Epithelial cell of prostate (primary cell): Measurements from ENCODE around the gene EPHB1.
"Not testable (repeated sequence)": the region's sequence is repeated elsewhere in the genome, so short reads cannot be mapped to it uniquely, and the experiment has no call there.

Experiments used
- DNase-seq: peaks from one replicate; pipeline ENCODE4 v3.0.0-alpha.2; 2011; ENCODE audit warnings: low read depth, low spot score
- H3K27ac ChIP-seq: fragments of 450-650 bp; 2 replicates; pipeline ENCODE4 v1.5.1; 2017; ENCODE audit warnings: mild to moderate bottlenecking

Gene EPHB1

DNA sequence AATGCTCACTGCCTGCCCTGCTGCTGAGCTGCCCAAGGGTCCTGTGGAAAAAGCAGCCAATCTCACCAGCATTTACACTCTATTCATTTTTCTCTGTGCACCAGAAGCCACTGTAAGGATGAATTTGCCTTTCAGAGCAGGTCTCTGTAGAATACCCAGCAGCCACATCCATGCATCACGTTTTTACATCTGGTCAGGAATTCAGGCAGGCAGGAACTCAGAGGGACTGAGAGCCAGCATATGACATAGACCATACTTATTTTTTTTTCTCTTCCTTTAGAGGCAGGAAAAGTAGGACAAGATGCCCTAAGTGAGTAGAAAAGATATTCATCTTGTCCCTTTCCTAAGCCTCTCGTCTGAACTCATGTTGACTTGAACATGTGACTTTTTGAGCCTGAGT, 292.7 kb downstream of the EPHB1 start:
- no peak for DNase-seq
- H3K27ac ChIP-seq = no peak overlapping the region

DNA sequence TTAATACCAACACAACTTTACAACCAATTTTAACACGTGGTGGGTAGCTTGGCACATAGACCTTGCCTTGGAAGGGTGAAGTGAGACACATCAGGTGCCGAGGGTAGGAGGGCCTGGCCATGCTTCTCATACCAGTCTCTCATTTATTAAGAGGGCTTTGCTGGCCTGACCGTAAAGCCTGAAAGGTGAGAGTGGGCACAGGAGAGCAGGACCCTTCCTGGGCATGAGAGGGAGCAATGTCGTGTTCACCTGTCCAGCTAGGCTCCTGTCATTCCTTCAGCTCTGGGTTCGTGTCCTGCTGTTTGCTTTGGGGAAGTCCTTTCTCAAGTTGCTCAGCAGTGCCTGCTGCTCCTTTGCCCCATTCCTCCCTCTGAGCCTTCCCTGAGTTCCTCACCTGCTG, 294.4 kb downstream of the EPHB1 start:
- no peak for DNase-seq
- no peak overlapping the region for H3K27ac ChIP-seq

DNA sequence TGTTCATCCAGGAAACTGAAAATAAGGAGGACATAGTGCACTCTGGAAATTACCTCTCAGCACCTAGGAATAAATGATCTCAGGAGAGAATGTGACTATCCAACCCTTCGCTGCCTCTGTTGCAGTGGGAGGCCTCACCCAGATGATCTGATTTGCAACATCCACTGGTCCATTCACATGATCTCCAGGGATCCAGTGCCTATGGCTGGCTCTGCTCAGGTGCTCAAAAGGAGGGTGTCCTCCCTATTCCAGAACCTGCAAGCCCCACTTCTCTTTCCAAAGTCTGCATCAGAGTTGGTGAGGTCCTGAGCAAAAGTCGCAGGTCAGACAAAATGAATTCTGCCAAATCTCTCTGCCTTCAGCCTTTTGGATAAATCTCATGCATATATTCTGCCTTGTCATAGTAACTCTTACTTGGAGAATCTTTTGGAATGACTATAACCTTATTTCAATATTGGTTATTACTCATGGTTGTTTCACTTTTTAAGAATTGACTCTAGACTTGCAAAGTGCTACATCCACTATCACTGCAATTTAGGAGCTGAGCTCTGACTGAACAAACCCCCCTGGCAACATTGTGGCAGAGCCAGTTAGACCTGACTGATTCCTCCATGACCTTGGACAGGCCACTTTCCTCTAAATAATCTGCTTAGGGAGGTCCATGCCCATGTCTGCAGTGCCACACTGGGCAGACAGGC, 295.1 kb downstream of the EPHB1 start:
- no peak overlapping the region for H3K27ac ChIP-seq
- DNase-seq = no peak

DNA sequence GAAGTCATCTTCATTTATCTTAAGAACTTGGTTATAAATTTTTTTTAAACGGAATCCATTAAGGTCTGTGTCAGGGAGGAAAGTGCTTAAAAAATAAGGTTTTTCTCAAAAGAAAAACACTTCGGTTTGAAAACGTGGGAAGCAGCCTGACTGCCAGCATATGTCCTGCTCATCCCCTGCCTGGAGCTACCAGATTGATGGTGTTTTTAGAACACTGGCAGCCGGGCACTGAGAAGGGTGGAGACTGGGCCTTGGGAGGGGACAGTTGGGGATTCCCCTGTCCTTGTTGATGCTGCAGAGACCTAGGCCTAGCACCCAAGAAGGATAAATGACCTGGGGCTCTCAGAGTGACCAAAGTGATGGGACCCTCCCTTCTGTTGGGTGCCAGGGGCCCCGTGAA, 296.9 kb downstream of the EPHB1 start:
- no peak overlapping the region for H3K27ac ChIP-seq
- no peak for DNase-seq

DNA sequence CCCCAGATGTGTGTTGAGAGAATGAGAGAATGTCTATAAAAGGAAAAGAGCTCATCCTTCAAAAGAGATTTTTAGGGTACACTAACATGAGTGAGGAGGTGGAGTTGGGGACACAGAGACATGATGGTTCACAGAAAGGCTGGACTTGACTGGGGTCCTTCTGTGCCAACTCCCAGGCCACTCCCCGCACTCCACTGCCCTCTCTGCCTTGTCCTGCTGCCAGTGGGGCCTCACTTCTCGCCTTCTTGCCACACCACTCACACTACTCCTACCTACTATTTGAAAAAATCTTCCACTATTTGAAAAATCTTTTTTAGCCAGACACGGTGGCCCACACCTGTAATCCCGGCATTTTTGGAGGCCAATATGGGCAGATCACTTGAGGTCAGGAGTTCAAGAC, 298.1 kb downstream of the EPHB1 start:
- H3K27ac ChIP-seq = no peak overlapping the region
- DNase-seq = no peak

DNA sequence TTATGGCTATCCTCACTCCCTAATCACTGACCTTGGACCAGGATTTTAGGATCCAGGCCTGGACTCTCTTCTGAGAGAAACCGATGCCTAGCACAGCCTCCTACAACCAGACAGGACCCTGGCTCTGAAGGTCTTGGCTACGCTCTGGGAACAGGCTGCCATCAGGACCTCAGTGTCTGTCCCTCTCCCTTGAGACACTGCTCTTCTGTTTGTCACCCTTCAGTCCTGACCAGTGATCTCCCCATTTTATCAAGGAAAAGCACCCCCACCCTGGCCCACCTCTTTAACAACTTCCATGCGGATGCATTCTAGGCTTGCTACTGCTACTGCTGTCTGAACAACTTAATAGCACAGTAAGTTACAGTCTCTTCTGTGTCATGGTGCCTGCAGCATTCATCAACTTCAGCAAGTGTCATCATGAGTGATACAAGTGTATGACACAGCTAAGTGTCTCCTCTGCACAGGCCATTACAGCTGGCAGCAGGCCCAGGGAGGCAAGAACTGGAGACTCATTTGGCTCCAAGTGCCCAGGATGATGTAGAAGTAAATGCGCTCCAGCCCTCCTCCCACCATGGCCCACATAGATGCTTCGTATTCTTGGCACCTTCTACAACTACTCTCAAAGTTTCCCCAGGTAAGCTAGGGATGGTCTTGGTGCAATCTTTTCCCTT, 302.4 kb downstream of the EPHB1 start:
- no peak for DNase-seq

DNA sequence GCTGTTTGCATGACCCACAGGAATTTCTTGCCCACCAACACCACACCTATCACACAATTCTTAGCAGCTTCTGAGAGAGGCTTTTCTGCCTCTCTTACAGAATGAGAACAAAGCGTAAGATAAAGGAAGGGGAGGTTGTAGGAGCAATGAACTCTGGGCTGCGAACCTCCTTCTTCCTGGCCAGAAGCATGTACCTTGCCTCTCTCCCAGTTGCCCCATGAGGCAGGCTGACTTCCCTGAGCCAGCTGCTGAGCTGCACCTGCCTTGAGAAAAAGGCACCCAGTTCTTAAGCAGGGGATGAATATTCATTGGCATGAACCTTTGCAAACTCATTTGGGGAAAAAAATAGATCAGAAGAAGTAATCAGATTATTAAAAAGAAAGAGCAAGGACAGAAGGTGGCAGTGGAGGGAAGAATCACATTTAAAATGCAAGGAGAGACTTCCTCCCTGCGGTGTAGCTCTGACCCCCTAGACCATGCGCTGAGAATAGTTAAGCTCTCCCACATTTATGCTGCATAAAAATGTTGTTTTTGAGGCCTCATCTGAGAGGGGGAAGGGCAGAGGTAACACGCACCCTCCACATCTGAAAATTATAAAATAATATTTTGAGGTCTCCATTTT, 304.8 kb downstream of the EPHB1 start:
- no peak for DNase-seq
- H3K27ac ChIP-seq = no peak overlapping the region

More for the DNA sequence above, 302.4 kb downstream of the EPHB1 start:
- no peak overlapping the region for H3K27ac ChIP-seq

DNA sequence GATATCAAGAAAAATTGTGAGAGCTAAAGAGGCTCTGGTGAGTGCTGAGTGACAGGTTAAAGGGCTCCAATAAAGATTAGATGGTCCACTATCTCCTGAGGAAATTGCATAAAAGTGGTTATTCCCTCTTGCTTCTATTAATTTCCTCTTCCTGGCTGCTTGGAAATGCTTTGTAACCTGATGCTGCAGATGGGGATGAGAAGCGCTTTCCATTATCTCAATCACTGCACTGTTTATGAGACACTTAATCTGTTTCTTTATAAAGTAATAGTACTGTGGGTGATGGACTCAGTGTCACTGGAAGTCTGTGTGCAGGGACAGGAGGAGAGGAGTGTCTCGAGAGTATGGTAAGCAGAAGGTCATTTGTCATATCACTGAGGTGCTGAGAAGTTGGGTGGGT, 305.3 kb downstream of the EPHB1 start:
- no peak for DNase-seq
- no peak overlapping the region for H3K27ac ChIP-seq

DNA sequence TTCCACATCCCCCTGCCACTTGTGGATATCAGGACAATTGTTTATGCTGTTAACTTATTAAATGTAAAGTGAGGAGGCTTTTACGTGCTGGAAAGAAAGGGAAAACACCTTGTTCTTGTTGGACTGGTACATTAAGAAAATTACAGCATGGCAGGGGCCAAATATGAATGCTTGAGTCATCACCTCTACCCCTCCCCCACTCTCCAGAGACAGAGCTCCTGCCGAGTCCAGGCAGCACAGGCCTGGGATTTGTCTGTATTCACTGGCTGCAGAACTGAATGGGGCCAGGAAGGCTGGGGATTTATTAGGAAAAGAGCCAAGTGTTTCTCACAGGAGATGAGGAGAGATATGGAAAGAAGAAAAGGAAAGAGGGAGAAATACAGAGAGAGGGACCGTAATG, 308.9 kb downstream of the EPHB1 start:
- no peak for DNase-seq
- no peak overlapping the region for H3K27ac ChIP-seq

DNA sequence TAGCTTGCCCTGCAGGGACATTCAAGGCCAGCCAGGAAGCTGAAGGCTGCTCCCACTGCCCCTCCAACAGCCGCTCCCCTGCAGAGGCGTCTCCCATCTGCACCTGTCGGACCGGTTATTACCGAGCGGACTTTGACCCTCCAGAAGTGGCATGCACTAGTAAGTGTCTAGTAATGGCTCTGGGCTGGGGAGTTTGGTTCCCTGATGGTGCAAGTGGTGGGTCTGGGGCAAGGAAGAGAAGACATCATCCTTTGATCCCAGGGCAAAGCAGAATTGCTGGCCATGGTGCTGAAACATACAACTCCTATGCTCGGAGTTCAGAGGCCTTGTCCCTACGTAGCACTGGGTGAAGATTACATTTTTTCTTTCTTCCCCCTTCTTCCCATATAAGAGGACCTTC, 311.4 kb downstream of the EPHB1 start:
- DNase-seq = no peak
- H3K27ac ChIP-seq = no peak overlapping the region

DNA sequence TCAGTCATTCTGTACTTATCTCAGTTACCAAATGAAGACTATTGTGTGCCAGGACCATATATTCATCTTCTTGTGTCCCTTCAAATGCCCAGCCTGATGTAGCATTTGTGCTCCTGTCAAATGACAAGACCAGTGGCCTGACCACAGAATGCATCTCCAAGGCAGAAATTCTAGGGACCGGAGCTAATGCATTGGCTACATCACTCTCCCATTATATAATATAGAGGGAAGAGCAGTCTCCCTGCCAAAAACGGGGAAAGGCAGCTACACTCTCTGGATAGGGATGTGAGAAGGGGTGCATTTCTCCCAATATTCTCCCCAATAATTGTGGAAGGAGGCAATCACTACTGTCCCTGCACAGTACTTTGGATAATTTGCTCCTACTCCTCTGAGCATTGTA, 312.0 kb downstream of the EPHB1 start:
- no peak overlapping the region for H3K27ac ChIP-seq
- DNase-seq = no peak

DNA sequence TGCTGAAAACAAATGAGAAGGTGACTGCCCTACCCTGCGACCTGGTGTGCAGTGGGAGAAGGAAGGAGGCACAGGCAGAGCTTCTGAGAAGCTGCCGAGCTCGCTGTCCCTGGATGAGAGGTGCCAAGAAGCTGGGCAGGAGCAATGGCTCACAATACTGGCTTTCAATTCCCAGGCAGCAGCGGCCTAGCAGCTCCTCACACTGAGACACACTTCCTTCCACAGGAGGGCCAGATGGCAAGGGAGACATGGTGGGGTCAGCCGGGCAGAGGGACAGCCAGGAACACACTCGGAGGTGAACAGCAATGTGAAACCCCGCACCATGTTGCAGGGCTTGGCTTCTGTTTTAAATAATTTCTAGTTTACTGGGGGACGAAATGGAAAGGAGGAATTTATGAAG, 314.6 kb downstream of the EPHB1 start:
- no peak overlapping the region for H3K27ac ChIP-seq
- no peak for DNase-seq

DNA sequence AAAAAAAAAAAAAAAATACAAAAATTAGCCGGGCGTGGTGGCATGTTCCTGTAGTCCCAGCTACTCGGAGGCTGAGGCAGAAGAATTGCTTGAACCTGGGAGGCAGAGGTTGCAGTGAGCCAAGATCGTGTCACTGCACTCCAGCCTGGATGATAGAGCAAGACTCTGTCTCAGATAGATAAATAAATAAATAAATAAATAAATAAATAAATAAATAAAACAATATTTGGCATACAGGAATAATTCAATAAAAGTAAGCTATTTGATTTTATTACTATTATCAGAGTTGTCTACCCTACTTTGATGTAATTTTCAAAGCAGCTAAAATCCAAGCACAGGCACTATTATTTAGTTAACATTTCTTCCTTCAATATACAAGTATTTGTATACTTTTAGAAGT, 319.5 kb downstream of the EPHB1 start:
- DNase-seq = not testable (repeated sequence)

DNA sequence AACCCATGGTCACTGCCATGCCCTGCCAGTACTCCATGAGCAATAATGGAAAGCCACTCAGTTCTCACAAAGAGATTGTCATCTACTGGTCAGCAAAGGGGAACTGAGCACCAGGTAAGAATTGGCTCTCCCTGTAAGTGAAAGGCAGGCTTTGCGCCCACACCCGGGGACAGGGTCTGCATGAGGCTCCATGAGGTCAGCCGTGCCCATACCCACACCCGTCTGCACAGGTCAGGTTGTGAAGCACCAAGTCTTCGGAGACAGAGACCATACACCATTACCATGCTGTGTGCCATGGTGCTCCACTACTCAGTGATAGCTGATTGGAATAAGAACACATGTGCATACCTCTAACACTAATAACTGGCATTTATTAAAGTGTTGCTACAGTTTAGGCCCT, 322.9 kb downstream of the EPHB1 start:
- H3K27ac ChIP-seq = no peak overlapping the region
- DNase-seq = no peak

More for the DNA sequence above, 319.5 kb downstream of the EPHB1 start:
- not testable (repeated sequence) for H3K27ac ChIP-seq

DNA sequence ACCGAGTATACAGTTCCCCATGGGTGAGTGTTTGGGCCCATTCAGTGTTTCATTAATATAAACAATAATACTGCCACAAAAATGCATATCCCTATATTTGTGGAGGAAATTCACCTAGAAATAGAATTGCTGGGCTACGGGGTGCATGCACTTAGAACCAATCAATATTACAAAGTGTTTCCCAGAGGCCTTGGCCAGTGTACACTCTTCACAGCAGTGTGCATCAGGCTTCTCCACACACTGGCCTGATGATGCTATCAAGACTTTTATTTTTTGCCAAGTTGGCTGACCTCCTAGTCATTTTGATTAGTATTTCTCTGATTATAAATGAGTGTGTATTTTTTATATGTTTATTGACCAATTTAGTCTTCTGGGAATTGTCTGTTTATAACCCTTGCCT, 323.7 kb downstream of the EPHB1 start:
- no peak for DNase-seq
- H3K27ac ChIP-seq = no peak overlapping the region

DNA sequence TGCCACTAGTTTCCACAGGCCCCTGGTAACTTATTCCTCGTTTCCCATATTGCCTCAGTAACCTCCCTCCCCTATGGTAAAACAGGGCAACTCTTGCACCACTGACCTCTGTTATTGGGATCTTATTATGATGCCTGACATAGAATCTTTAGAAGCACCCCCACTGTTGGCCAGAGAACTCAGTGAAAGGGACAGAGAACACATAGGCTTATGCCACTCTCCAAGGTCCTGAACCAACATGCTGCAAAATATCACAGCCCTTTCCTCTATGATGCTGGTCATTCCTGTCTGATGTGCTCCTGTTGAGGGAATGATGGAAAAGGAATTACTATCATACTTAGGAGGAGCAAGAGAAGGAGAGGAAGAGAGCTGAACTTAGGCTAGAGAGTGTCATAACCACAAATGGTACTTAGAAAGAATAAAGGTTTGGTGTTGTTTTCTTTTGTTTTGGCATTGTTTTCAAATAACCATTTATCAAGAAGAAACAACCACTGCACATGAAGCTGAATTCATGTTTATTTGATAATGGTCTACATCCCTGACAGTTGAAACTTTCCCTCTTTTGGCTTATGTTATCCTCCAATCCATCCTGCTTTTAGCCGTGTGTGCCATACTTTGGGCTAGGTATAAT, 330.2 kb downstream of the EPHB1 start:
- no peak for DNase-seq

DNA sequence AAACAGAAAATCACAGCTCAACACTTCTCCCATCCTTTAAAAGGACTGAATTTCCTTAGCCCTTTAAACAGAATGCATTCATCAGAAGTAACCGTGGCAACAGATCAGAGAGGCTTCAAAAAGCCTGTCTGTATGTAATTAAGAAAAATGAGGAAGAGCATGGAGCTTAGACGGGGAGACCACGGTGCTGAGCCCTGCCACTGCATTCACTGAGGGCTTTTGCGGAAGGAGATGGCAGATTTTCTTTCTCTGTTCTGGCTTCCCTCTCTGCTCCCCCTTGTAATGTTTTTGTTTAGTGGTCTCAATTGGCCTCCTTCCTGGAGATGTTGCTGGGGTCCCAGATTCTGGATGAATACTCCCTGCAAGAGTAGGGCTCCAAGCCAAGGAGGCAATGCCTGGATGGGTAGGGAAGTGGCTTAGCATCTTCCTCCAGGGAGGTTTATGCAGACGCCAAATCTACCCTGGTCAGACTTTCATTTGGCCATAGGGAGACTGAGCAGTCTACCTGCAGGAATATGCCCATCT, 332.9 kb downstream of the EPHB1 start:
- no peak overlapping the region for H3K27ac ChIP-seq
- no peak for DNase-seq

More for the DNA sequence above, 330.2 kb downstream of the EPHB1 start:
- no peak overlapping the region for H3K27ac ChIP-seq

DNA sequence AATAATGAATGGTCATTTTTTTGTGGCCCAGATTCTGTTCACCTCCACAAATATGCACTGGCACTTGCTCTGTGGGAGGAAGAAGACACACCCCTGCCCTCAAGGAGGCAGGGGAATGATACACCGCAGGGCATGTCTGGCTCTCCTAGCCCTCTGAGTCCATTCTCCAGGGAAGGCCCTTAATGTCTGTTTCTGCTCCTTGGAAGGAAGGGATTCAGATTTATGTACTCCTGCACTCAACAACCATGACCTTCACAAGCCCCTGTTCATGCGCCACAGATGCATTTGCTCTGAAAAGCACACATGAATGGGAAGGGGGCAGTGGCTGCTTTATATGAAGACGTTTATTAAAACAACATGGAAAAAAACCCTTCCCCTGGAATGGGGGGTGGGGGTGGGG, 333.8 kb downstream of the EPHB1 start:
- no peak for DNase-seq
- no peak overlapping the region for H3K27ac ChIP-seq

DNA sequence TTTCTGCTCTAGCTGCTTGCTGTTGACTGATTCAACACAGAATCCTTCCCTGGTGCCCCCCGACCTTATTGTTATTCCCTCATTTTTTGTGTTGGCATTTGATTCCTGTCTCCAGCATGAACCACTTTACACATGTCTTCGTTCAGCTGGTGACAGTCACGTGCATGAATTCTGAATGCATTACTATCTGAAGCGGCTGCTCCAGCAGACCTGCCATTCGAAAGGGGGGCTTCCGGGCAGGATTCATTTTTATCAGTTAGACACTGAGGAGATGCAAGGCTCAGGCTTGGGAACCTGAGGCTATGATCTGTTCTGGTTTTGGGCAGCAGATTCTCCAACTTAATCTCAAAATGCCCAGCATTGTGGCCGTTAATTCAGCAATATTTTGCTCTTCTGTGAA, 336.2 kb downstream of the EPHB1 start:
- no peak for DNase-seq

DNA sequence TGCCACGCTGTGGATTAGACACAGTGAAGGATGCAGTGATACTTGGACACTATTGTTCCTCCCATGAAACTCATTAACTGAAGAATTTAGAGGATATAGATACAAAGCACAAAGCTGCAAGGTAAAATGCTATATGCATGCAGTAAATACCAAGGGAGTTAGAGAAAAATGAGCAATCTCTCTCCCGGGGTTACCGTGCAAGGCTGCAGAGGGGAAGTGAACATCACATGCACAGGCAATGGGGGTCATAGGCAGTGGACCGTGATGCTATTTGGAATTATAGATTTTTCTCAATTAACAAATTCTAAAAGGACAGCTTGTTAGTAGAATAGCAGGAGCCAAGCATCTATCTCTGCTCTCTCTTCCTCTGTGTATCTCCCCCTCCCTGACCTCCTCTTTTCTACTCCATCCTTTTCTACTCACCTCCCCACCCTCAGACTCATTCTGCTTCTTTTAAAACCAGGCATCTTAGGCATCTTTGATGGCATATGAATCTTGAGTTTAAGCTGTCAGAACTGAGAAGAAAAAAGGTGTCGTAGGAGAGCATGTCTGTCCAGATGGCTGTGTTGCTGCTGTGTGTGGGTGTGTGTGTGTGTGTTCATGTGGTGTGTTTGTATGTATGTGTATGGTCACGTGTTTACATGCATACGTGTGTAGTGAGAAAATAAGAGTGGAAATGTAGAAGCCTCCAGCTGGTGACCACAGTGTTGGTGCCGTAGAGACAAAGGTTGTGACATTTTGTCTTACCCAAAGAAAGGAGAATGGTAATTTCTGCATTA, 339.0 kb downstream of the EPHB1 start:
- no peak for DNase-seq

More for the DNA sequence above, 336.2 kb downstream of the EPHB1 start:
- H3K27ac ChIP-seq = no peak overlapping the region

More for the DNA sequence above, 339.0 kb downstream of the EPHB1 start:
- H3K27ac ChIP-seq = no peak overlapping the region
